Transverse colon (tissue), 4 donors: ENCODE data around the gene WWOX. TPM values are rescaled to one million over a fixed set of nuclear protein-coding genes. Genes with fewer than 3 reads are reported as not detected.

Experiments used
- DNase-seq: peaks from one replicate; pipeline ENCODE4 v3.0.0-alpha.2; 2019
- H3K27ac ChIP-seq, 4 donors: fragments of 200-600 bp; sonication (generic); 2 replicates each; pipeline ENCODE4 v1.5.1; 2016 to 2018; ENCODE audit warnings: inconsistent platforms in 4 of 4
- H3K27me3 ChIP-seq: fragments of 200-600 bp; sonication (generic); 2 replicates; pipeline ENCODE4 v1.5.1; 2017; ENCODE audit warnings: inconsistent platforms
- H3K36me3 ChIP-seq, 4 donors: fragments of 200-600 bp; sonication (generic); 2 replicates each; pipeline ENCODE4 v1.5.1; 2017 to 2019; ENCODE audit warnings: inconsistent platforms in 4 of 4
- H3K4me1 ChIP-seq, 4 donors: fragments of 200-600 bp; sonication (generic); 2 replicates each; pipeline ENCODE4 v1.5.1; 2017 to 2020; ENCODE audit warnings: inconsistent platforms in 4 of 4
- H3K4me3 ChIP-seq, 4 donors: fragments of 200-600 bp; sonication (generic); 1 replicate in 1 of 4; 2 replicates in 3 of 4; pipeline versions ENCODE4 v1.5.1 to v1.6.1; 2017 to 2019; ENCODE audit warnings: inconsistent platforms in 4 of 4
- H3K9me3 ChIP-seq, 2 donors: fragments of 200-600 bp; sonication (generic); 2 replicates each; pipeline ENCODE4 v1.5.1; 2017 to 2019; ENCODE audit warnings: inconsistent platforms in 2 of 2
- EP300 ChIP-seq: sonication (generic); formaldehyde crosslinking; IDR thresholded peaks from one replicate; pipeline ENCODE4 v1.6.1; 2017; ENCODE audit warnings: antibody characterized with exemption, low read depth
- POLR2A ChIP-seq: fragments of 450-650 bp; IDR thresholded peaks from one replicate; pipeline ENCODE4 v1.6.1; 2016; ENCODE audit warnings: antibody characterized with exemption, mild to moderate bottlenecking, moderate library complexity
- POLR2AphosphoS5 ChIP-seq, 3 donors: sonication (generic); formaldehyde crosslinking; IDR thresholded peaks; one replicate each; pipeline ENCODE4 v1.6.1; 2016; ENCODE audit warnings: antibody characterized with exemption in 3 of 3
- WGBS, 2 donors: methylation state at CpG; one replicate each; pipeline ENCODE4 v1.1.5; 2018; ENCODE audit warnings: low coverage in 1 of 2; 5-methylcytosine and 5-hydroxymethylcytosine counted together
- in situ Hi-C, 4 donors: fragments of 200-750 bp; cut with MboI; loops; one replicate each; pipeline versions ENCODE4 v1.15.0 to v1.15.1; 2017; ENCODE audit warnings: low sequenced_read_pairs in 3 of 4, low pct_ligation_motif_present in 1 of 4, low pct_unique_long_range_greater_than_20kb in 1 of 4
- intact Hi-C: fragments of 100-400 bp; cut with DNase I; formaldehyde crosslinking; loops from one replicate; pipeline ENCODE4 v1.15.1; 2023; ENCODE audit warnings: low total_unique reads
- total RNA-seq, 4 donors: library from RNA; depleted of rRNA; stranded (reverse); fragments of >200 nt; gene quantifications; one replicate each; pipeline ENCODE4 v1.1.0, GENCODE V29; 2016
- TF ChIP-seq, protein P1 (sequence below), 5 experiments: fragments of 200-600 bp in 3 of 5; fragments of 450-650 bp in 2 of 5; sonication (generic) in 3 of 5; IDR thresholded peaks; 1 replicate in 2 of 5; 2 replicates in 3 of 5; pipeline ENCODE4 v1.5.1; 2016 to 2017; ENCODE audit warnings: antibody characterized with exemption in 5 of 5, inconsistent platforms in 3 of 5, mild to moderate bottlenecking in 2 of 5, moderate library complexity in 1 of 5

Gene WWOX
- total RNA-seq, 4 donors from 2014 or later = 11.2 to 53.8 (median 24.8) TPM

DNA sequence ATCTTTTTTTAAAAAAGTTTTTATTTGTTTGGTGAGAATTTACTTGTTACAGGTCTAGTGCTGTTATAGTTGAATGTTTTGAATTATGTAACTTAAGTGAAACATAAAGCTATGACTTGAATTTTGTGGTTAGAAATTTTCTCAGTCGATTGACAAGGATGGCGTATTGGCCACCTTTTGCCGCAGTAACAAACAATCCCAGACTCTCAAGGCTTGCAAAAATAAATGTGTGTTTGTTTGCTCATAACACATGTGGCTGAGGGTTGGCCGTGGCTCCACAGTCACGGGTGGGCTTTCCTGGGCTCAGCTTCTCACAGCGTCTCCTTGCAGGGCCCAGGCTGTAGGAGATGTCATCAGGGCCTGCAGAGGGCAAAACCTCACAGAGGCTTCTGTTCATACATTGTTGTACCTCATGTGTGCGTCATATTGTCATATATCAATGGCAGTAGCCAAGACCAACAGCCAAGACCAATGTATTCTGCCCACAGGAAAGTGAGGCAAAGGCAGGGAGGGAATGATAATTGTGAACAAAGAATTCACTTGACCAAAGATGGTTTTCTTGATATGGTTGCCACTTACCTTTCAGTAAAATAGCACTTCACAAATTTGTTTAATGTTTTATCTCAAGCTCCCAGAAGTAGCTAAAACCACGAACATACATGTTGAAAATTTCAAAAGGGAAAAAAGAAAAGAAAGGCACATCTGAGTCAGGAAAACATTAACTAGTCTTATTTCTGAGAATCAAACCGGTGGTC is 93.5 kb downstream of the WWOX start:
- Histone ChIP-seq H3K4me1 (no peaks in the 10 kb centered on the region), H3K4me3 (no peak overlapping the region), H3K27me3 (no peaks in the 10 kb centered on the region), H3K36me3 (no peaks in the 10 kb centered on the region), H3K27ac (no peak overlapping the region), H3K9me3 (no peaks in the 10 kb centered on the region)
- in situ Hi-C loops = no loop called here
- intact Hi-C loops = no loop called here
- DNase-seq = no peak
- WGBS, 2 donors = 72 to 85% methylated on average over 5 to 9 of the region's 9 CpGs
- TF ChIP-seq EP300 (no peak), POLR2A (no peak), POLR2AphosphoS5 (IDR thresholded peaks at IDR 0.05) (no peak)
- TF ChIP-seq, protein P1, sequence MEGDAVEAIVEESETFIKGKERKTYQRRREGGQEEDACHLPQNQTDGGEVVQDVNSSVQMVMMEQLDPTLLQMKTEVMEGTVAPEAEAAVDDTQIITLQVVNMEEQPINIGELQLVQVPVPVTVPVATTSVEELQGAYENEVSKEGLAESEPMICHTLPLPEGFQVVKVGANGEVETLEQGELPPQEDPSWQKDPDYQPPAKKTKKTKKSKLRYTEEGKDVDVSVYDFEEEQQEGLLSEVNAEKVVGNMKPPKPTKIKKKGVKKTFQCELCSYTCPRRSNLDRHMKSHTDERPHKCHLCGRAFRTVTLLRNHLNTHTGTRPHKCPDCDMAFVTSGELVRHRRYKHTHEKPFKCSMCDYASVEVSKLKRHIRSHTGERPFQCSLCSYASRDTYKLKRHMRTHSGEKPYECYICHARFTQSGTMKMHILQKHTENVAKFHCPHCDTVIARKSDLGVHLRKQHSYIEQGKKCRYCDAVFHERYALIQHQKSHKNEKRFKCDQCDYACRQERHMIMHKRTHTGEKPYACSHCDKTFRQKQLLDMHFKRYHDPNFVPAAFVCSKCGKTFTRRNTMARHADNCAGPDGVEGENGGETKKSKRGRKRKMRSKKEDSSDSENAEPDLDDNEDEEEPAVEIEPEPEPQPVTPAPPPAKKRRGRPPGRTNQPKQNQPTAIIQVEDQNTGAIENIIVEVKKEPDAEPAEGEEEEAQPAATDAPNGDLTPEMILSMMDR (IDR thresholded peaks at IDR 0.05) = no peak

DNA sequence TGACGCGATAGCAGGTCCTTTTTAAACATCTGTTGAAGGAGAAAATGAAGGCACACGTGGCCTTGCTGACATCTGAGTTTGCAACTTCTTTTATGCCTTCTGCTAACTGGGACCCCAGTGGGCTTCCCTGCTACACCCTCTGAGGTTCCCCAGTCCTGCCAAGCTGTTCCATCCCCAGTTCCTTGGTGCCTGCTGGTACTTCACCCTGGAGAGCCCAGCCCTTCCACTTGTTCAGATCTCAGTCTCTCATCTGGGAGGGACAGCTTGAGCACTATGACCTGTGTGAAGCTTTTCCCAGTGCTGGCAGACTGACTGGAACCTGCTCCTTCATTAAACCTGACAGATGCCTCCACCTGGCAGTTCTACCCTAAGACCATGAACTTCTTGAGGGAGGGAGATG is 95.5 kb downstream of the WWOX start:
- in situ Hi-C loops (no loop called here), intact Hi-C loops (no loop called here)
- Histone ChIP-seq H3K4me3 (no peak overlapping the region), H3K9me3 (no peaks in the 10 kb centered on the region), H3K4me1 (peaks cover 0 to 6% (median 2%) of the 10 kb centered on the region in 4 donors), H3K36me3 (no peaks in the 10 kb centered on the region), H3K27me3 (no peaks in the 10 kb centered on the region), H3K27ac (no peak overlapping the region)
- 76 to 95% methylated on average over 3 of the region's 3 CpGs for WGBS, 2 donors
- DNase-seq = no peak
- TF ChIP-seq, protein P1 (IDR thresholded peaks at IDR 0.05) = no peak
- TF ChIP-seq EP300 = no peak
- no peak for TF ChIP-seq POLR2AphosphoS5 (IDR thresholded peaks at IDR 0.05)
- no peak for TF ChIP-seq POLR2A

DNA sequence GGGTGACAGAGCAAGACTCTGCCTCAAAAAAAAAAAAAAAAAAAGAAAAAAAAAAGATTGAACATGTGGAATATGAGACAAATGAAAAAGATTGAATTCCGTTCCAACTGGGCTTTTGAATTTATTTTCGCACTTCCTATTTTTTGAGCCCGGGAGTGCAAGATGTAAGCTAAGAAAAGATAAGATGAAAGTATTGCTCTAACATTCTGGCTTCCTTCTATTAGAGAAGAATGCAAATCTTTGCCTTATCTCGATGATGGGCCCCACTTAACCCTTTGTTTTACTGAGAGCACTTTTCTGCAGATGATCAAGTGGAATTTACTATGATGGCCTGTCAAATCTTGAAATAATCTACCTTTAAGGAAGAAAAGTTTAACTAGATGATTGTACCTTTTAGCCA is 96.3 kb downstream of the WWOX start:
- H3K36me3 ChIP-seq = no peaks in the 10 kb centered on the region
- no peak for DNase-seq
- intact Hi-C loops = no loop called here
- H3K9me3 ChIP-seq = no peaks in the 10 kb centered on the region
- H3K27ac ChIP-seq = no peak overlapping the region
- WGBS, 2 donors = 75 to 78% methylated on average over 4 of the region's 4 CpGs
- TF ChIP-seq, protein P1 (IDR thresholded peaks at IDR 0.05) = no peak
- peaks cover 0 to 12% (median 2%) of the 10 kb centered on the region in 4 donors for H3K4me1 ChIP-seq
- H3K4me3 ChIP-seq = no peak overlapping the region
- in situ Hi-C loops = no loop called here
- no peaks in the 10 kb centered on the region for H3K27me3 ChIP-seq

DNA sequence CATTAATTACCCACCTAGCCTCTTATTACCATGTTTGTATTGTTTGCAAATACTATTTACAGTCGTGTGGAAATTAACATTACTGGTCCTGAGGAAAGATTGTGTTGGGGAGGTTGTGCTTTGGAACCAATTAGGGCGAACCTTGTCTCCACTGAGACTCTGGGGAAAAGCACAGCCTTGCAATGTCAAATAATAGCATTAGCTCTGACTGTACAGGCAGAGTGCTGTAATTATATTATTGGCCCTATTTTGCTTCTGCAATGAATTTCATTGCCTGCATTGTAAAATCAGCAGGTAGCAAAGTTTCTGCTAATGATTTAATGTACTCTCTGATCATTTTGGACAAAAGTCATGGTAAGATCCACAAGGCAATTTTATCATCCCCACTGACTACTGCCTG is 97.0 kb downstream of the WWOX start:
- WGBS, 2 donors = 64 to 66% methylated on average over 2 of the region's 2 CpGs
- Histone ChIP-seq H3K9me3 (no peaks in the 10 kb centered on the region), H3K27ac (no peak overlapping the region), H3K36me3 (no peaks in the 10 kb centered on the region), H3K27me3 (no peaks in the 10 kb centered on the region), H3K4me3 (no peak overlapping the region), H3K4me1 (peaks cover 0 to 12% (median 2%) of the 10 kb centered on the region in 4 donors)
- intact Hi-C loops = no loop called here
- no peak for DNase-seq
- TF ChIP-seq POLR2AphosphoS5 (IDR thresholded peaks at IDR 0.05) (no peak), POLR2A (no peak), EP300 (no peak)
- TF ChIP-seq, protein P1 (IDR thresholded peaks at IDR 0.05) = no peak
- in situ Hi-C loops = no loop called here
